ENCODE data around the gene CUL4A.

- TF ChIP-seq EZH2 (IDR thresholded peaks at IDR 0.05; ENCODE audit: low read depth) = no peak
- TF ChIP-seq, protein P1, sequence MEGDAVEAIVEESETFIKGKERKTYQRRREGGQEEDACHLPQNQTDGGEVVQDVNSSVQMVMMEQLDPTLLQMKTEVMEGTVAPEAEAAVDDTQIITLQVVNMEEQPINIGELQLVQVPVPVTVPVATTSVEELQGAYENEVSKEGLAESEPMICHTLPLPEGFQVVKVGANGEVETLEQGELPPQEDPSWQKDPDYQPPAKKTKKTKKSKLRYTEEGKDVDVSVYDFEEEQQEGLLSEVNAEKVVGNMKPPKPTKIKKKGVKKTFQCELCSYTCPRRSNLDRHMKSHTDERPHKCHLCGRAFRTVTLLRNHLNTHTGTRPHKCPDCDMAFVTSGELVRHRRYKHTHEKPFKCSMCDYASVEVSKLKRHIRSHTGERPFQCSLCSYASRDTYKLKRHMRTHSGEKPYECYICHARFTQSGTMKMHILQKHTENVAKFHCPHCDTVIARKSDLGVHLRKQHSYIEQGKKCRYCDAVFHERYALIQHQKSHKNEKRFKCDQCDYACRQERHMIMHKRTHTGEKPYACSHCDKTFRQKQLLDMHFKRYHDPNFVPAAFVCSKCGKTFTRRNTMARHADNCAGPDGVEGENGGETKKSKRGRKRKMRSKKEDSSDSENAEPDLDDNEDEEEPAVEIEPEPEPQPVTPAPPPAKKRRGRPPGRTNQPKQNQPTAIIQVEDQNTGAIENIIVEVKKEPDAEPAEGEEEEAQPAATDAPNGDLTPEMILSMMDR (conservative IDR thresholded peaks at IDR 0.05) = no peak
Measured at GRCh38 chr13:113187883-113188665, 21.3 kb upstream of the CUL4A start.
